Brain microvascular endothelial cell (primary cell): ENCODE measurements around the gene OR2A5.

Experiments
- DNase-seq: peaks from one replicate; pipeline ENCODE4 v3.0.0-alpha.2; 2020
- H3K27ac ChIP-seq: fragments of 250-450 bp; sonication (Bioruptor Pico); 2 replicates; pipeline ENCODE4 v1.5.1; 2020; ENCODE audit warnings: mild to moderate bottlenecking, moderate library complexity
- H3K27me3 ChIP-seq: fragments of 250-450 bp; sonication (Bioruptor Pico); replicated peaks from 2 replicates; pipeline ENCODE4 v1.5.1; 2020; ENCODE audit warnings: mild to moderate bottlenecking
- H3K36me3 ChIP-seq: fragments of 250-450 bp; sonication (Bioruptor Pico); replicated peaks from 2 replicates; pipeline ENCODE4 v1.5.1; 2020; ENCODE audit warnings: mild to moderate bottlenecking
- H3K4me3 ChIP-seq: 2 replicates; pipeline ENCODE4 v1.5.1; 2011; ENCODE audit warnings: low read depth, mild to moderate bottlenecking, control low read depth, low read length, moderate library complexity
- in situ Hi-C: cut with HindIII; loops from 2 replicates; pipeline ENCODE4 v1.10.0; 2017; ENCODE audit warnings: low sequenced_read_pairs, low pct_ligation_motif_present
- TF ChIP-seq, protein P1 (sequence below): IDR thresholded peaks from 2 replicates; pipeline ENCODE4 v1.5.1; 2011; ENCODE audit warnings: low read depth, mild to moderate bottlenecking, moderate library complexity, low read length, control low read depth, inconsistent platforms; ENCODE audit errors: missing control alignments

The OR2A5 gene

GRCh38 chr7:144048648-144049047 is at the start of gene OR2A5:
Gene OR2A5 (plus strand): TSS chr7:144048948. CDS start chr7:144050402, 1,454 bp downstream.
- H3K27ac ChIP-seq, result no peak within 1 kb of the TSS
- no peaks in the 10 kb centered on the region for H3K36me3 ChIP-seq
- no peak for DNase-seq
- H3K27me3 ChIP-seq, result no peaks in the 10 kb centered on the region
- TF ChIP-seq, protein P1, sequence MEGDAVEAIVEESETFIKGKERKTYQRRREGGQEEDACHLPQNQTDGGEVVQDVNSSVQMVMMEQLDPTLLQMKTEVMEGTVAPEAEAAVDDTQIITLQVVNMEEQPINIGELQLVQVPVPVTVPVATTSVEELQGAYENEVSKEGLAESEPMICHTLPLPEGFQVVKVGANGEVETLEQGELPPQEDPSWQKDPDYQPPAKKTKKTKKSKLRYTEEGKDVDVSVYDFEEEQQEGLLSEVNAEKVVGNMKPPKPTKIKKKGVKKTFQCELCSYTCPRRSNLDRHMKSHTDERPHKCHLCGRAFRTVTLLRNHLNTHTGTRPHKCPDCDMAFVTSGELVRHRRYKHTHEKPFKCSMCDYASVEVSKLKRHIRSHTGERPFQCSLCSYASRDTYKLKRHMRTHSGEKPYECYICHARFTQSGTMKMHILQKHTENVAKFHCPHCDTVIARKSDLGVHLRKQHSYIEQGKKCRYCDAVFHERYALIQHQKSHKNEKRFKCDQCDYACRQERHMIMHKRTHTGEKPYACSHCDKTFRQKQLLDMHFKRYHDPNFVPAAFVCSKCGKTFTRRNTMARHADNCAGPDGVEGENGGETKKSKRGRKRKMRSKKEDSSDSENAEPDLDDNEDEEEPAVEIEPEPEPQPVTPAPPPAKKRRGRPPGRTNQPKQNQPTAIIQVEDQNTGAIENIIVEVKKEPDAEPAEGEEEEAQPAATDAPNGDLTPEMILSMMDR, result no peak
- H3K4me3 ChIP-seq, result no peak within 1 kb of the TSS
- in situ Hi-C loops, result no loop called here

DNA sequence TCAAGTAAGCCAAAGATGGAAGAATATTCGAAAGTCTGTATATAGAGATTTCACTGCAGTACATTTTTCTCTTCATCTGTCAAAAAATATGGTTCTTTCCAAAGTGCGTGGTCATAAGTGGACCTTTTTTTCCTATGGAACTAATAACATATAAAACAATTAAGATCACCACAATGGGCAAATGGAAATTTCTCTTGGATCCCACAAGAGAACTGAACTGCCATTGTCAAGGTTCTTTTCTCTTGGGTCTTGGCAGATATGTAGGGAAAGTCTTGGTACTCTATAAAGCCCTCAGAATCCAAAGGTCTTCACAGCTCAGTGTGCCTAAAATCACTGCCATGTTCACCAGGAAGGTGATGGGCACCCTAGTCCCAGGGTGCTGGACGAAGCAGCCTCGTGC is 48.7 kb upstream of the OR2A5 start, which contains the start of gene OR6B1:
Gene OR6B1 (plus strand): TSS at position 301 of the 400 bp plus-strand sequence. CDS start 3,677 bp downstream, outside the sequence.
- in situ Hi-C loops, result no loop called here
- H3K36me3 ChIP-seq, result no peaks in the 10 kb centered on the region
- H3K27ac ChIP-seq, result no peak within 1 kb of the TSS
- H3K4me3 ChIP-seq, result no peak within 1 kb of the TSS
- DNase-seq, result no peak
- TF ChIP-seq, protein P1, result no peak
- H3K27me3 ChIP-seq, result no peaks in the 10 kb centered on the region

DNA sequence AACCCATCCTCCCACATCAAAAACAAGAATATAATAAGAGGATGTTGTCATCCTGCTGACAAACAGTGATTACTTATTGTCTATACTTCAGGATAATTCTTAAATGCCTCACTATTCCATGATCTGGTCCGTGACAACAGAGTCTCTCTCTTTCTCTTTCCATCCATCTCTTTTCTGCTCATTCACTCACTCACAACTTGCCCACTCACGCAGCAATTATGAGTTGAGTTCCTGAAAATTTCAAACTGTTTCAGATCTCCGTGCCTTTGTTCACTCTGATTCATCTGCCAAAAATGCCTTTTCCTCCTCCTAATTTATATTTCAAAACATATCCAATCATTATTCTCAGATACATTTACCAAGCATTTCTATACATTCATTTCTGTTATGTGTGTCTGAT is 47.2 kb upstream of the OR2A5 start:
- Histone ChIP-seq H3K36me3 (no peaks in the 10 kb centered on the region), H3K27me3 (no peaks in the 10 kb centered on the region), H3K4me3 (no peak overlapping the region), H3K27ac (no peak overlapping the region)
- TF ChIP-seq, protein P1, result no peak
- in situ Hi-C loops, result no loop called here
- DNase-seq, result no peak

- H3K4me3 ChIP-seq, result no peak overlapping the region
- TF ChIP-seq, protein P1, result no peak
- no peak for DNase-seq
- no peaks in the 10 kb centered on the region for H3K36me3 ChIP-seq
- in situ Hi-C loops, result no loop called here
- H3K27me3 ChIP-seq, result no peaks in the 10 kb centered on the region
- H3K27ac ChIP-seq, result no peak overlapping the region
These were observed 44.0 kb upstream of the OR2A5 start for GRCh38 chr7:144004703-144005102.

DNA sequence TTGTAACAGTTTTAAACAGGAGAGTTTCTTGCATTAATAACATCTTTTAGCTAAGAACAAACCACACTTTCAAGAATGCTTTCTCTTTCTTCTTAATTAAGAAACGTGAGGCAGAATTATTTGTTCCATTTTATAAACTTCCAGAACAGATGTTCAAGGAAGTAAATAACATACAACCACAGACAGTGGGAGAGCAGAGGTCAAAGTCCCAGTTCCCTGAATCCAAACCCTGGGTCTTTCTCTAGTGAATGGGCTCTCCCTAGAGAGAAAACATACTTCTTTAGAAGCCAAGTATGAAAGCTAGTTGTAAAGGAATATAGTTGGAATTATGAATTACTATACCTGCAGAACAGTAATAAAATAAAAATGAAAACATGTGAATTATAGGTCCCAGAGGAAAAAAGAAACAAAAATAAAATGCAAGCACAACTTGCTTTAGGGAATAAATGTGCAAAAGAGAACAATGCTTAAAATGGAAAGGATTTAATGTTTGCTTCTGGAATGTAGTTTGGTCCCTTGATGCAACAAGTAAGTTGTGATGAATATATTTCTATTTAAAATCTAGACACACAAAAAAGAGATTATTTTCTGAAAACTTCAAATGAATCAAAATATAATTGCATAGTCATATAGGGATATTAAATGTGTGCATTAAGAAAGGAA is 42.6 kb upstream of the OR2A5 start:
- H3K27ac ChIP-seq, result no peak overlapping the region
- no peaks in the 10 kb centered on the region for H3K36me3 ChIP-seq
- H3K4me3 ChIP-seq, result no peak overlapping the region
- in situ Hi-C loops, result no loop called here
- DNase-seq, result no peak
- TF ChIP-seq, protein P1, result no peak
- H3K27me3 ChIP-seq, result no peaks in the 10 kb centered on the region

DNA sequence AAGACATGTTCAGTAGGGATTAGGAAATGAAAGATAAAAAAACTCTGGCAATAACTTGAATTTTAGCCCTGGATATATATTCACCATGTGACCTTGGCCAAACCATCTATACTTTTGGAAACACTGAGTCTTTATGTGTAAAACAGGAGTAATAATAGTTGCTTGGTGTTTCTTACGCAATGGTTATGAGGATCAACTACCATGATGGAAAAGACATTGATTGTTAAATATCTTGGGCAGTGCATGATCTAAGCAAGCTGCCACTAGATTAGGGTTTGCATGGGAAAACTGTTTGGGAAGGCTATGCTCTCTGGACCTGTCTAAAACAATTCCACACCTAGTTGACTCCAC is 42.1 kb upstream of the OR2A5 start:
- in situ Hi-C loops, result no loop called here
- TF ChIP-seq, protein P1, result no peak
- DNase-seq, result no peak
- Histone ChIP-seq H3K27me3 (no peaks in the 10 kb centered on the region), H3K36me3 (no peaks in the 10 kb centered on the region), H3K27ac (no peak overlapping the region), H3K4me3 (no peak overlapping the region)
